Activated naive CD8-positive, alpha-beta T cell treated with anti-CD3 and anti-CD28 coated beads, Interleukin-2, amount 50 U/mL, for 24 hours (primary cell): ENCODE measurements around the gene SYNC.

Experiments
- ATAC-seq: fragments of 150-1000 bp; cut with Tn5 transposase; one replicate; pipeline ENCODE4 v1.10.0; 2021
- DNase-seq: peaks from one replicate; pipeline ENCODE4 v3.0.0; 2021
- H3K27ac Mint-ChIP-seq: one replicate; pipeline ENCODE4 v1.8.0; 2021; ENCODE audit warnings: mild to moderate bottlenecking, mixed read lengths
- H3K27me3 Mint-ChIP-seq: one replicate; pipeline ENCODE4 v1.8.0; 2021; ENCODE audit warnings: mixed read lengths
- H3K36me3 Mint-ChIP-seq: one replicate; pipeline ENCODE4 v1.8.0; 2021; ENCODE audit warnings: low read depth, mixed read lengths
- H3K4me1 Mint-ChIP-seq: one replicate; pipeline ENCODE4 v1.8.0; 2021; ENCODE audit warnings: mixed read lengths
- H3K4me3 Mint-ChIP-seq: one replicate; pipeline ENCODE4 v1.8.0; 2021; ENCODE audit warnings: mild to moderate bottlenecking, moderate library complexity, mixed read lengths
- H3K9me3 Mint-ChIP-seq: one replicate; pipeline ENCODE4 v1.8.0; 2021; ENCODE audit warnings: mixed read lengths

SYNC gene

DNA sequence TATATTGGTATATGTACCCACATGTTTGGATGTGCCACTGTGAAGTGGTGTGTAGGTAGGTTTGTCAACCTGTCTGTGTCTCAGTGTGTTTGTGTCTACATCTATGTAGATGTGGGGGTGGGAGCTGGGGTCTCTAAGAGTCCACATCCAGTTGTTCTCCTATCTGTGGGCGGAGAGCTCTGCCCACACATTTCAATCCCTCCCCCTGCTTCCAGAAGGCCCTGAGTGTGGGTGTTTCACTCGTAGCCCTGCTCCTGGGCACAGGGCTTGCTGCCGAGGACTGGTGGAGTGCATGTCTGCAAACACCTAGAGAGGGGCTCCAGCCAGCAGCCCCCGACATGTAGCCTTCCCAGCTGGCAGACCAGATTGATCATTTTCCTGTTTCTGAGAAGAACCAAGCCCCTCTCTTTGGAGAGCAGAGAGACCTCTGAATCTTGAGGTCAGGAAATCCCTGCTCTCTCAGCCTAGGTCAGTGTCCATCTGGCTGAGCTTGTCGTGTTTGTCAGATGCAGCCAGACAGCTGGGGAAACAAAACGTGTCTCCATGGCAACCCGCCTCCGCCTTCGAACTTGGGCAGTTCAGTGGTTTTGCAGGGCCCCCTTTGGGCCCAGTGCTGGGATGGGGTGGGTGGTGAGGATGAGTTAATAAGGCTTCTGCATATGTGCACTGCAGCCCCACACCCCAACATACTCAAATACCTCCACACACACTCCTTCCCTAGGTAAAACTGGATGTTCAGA is 31.2 kb upstream of the SYNC start:
- Mint-ChIP-seq H3K9me3 (no peaks in the 10 kb centered on the region), H3K27me3 (peaks cover 1% of the 10 kb centered on the region), H3K27ac (no peak overlapping the region), H3K36me3 (no peaks in the 10 kb centered on the region), H3K4me3 (no peak overlapping the region), H3K4me1 (peaks cover 4% of the 10 kb centered on the region)
- DNase-seq (no peak), ATAC-seq (no peak)

- H3K27me3 Mint-ChIP-seq, result peaks cover 1% of the 10 kb centered on the region
- ATAC-seq, result no peak
- no peak overlapping the region for H3K27ac Mint-ChIP-seq
- H3K36me3 Mint-ChIP-seq, result no peaks in the 10 kb centered on the region
- no peak overlapping the region for H3K4me3 Mint-ChIP-seq
- H3K9me3 Mint-ChIP-seq, result no peaks in the 10 kb centered on the region
- no peak for DNase-seq
- H3K4me1 Mint-ChIP-seq, result peaks cover 14% of the 10 kb centered on the region
Measured at GRCh38 chr1:32729254-32730046, 26.9 kb upstream of the SYNC start.

GRCh38 chr1:32728413-32729077 is 26.0 kb upstream of the SYNC start:
- no peaks in the 10 kb centered on the region for H3K9me3 Mint-ChIP-seq
- H3K27ac Mint-ChIP-seq, result no peak overlapping the region
- peaks cover 1% of the 10 kb centered on the region for H3K27me3 Mint-ChIP-seq
- no peak for ATAC-seq
- H3K4me3 Mint-ChIP-seq, result no peak overlapping the region
- DNase-seq, result no peak
- no peaks in the 10 kb centered on the region for H3K36me3 Mint-ChIP-seq
- H3K4me1 Mint-ChIP-seq, result peaks cover 12% of the 10 kb centered on the region

GRCh38 chr1:32727876-32728275 is 25.3 kb upstream of the SYNC start:
- DNase-seq (no peak), ATAC-seq (no peak)
- Mint-ChIP-seq H3K4me1 (peaks cover 12% of the 10 kb centered on the region), H3K36me3 (no peaks in the 10 kb centered on the region), H3K27ac (no peak overlapping the region), H3K9me3 (no peaks in the 10 kb centered on the region), H3K27me3 (peaks cover 1% of the 10 kb centered on the region), H3K4me3 (no peak overlapping the region)

DNA sequence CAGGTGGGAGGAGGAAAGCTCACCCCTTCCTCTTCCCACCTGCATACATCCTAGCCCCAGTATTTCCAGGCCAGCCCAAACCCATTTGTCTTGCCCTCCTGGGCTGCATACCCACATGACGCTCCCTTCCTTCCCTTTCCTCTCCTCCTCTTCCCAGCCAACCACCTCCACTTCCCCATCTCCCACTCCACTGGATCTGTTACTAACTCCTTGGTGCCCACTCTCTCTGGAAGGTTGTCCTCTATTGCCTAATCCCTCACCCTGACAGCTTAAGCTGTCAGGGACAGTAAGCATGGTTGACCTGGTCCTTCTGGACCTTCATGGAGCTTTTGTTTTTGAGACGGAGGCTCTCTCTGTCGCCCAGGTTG is 23.0 kb upstream of the SYNC start:
- peaks cover 5% of the 10 kb centered on the region for H3K27me3 Mint-ChIP-seq
- ATAC-seq, result no peak

DNA sequence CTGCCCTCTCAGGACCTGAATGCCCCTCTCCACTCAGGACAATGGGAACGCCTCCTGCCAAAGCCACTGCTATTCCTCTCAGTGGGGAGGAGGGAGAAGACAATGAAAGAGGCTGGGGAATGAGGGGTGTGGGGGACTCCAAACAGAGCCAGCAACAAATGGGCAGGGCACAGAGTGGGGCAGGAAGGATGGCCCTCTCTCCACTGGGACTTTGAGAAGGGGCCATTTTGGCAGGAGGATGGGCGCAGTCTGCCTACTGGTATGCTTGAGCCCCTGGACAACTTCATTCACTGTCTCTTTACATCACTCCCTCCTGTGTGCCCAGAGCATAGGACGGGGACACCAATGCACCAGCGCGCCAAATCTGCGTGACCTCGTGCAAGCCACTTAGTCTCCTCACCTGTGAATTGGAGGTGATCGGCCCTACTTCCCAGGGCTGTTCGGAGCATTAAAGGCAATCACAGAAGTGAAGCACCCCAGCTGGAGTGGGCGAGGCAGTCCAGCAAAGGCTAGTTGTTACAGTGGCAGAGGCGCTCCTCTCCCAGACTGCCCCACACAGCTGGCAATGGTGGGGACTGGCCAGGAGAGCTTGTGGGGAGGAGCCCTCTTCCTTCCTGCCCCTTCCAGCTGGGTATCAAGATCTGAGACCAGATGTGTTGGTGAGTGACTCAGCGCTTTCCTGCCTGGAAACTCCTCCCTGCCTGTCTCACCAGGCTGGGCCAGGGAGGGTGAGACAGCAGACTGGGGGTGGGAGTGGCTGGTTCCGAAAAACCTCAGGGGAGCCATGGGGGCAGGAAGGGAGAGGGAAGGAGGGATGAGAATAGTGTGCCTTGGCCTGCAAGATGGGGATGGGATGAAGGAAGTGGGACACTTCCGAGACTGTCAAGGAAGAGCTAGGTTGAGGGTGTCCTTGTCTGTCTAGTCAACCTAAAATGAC is 22.4 kb upstream of the SYNC start:
- peak; percentile 64 for ATAC-seq
- Mint-ChIP-seq H3K4me3 (no peak overlapping the region), H3K27ac (no peak overlapping the region), H3K27me3 (peaks cover 5% of the 10 kb centered on the region), H3K9me3 (no peaks in the 10 kb centered on the region), H3K36me3 (no peaks in the 10 kb centered on the region), H3K4me1 (peaks cover 10% of the 10 kb centered on the region)
- DNase-seq, result no peak

More for the DNA sequence above, 23.0 kb upstream of the SYNC start:
- no peaks in the 10 kb centered on the region for H3K36me3 Mint-ChIP-seq
- H3K4me3 Mint-ChIP-seq, result no peak overlapping the region
- no peak for DNase-seq
- H3K27ac Mint-ChIP-seq, result peak overlapping the region; percentile 3
- peaks cover 10% of the 10 kb centered on the region for H3K4me1 Mint-ChIP-seq
- H3K9me3 Mint-ChIP-seq, result no peaks in the 10 kb centered on the region

DNA sequence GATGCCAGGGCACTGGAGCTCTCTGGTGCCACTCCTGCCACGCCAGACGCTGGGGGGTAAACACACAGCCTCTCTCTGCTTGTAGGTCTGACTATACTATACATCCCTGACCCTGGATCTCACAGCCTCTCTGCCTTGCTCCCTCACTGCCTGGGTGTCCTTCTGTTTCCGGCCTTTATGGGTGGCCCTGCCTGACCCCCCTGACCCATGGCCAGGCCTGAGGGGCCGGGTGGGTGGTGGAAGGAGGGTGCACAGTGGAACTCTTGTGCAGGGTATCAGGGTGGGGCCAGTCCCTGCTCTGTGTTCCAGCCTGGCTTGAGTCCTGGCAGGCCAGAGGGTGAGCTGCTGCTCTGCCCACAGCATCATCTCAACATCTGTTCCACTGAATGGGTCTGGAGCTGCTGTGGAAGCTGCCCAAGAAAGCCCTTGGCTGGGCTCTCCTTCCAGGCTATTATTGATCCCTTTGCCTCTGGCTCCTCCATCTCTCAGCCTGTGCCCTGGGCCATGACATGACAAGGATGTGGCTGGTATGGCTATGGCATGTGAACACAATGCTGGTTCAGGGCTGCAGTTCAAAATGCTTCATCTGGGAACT is 17.2 kb upstream of the SYNC start:
- ATAC-seq (no peak), DNase-seq (no peak)
- H3K4me1 Mint-ChIP-seq, result peaks cover 3% of the 10 kb centered on the region
- H3K4me3 Mint-ChIP-seq, result no peak overlapping the region
- H3K27me3 Mint-ChIP-seq, result peaks cover 5% of the 10 kb centered on the region
- no peaks in the 10 kb centered on the region for H3K9me3 Mint-ChIP-seq
- H3K36me3 Mint-ChIP-seq, result no peaks in the 10 kb centered on the region
- no peak overlapping the region for H3K27ac Mint-ChIP-seq

GRCh38 chr1:32718527-32718926 is 16.0 kb upstream of the SYNC start:
- ATAC-seq, result no peak
- Mint-ChIP-seq H3K36me3 (no peaks in the 10 kb centered on the region), H3K4me1 (peaks cover 3% of the 10 kb centered on the region), H3K27me3 (peaks cover 5% of the 10 kb centered on the region), H3K4me3 (no peak overlapping the region), H3K9me3 (no peaks in the 10 kb centered on the region), H3K27ac (no peak overlapping the region)
- no peak for DNase-seq

DNA sequence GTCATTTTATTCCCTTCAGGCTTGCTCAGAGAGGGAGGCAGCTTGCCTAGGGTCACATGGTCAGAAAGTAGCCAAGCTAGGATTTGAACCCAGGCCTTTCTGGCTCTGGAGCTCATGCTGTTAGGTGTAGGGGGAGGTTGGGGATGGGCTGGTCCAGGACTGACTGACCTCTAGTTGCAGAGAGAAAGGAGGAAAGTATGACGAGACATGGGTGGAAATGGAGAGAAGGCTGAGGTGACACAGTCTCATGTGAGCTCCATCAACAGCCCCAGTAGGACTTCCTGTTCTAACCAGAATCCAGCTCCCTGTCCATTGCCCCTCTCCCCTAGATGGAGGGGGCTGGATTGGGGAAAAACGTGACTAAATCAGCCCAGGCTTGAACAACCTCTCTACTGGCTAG is 15.5 kb upstream of the SYNC start:
- Mint-ChIP-seq H3K36me3 (no peaks in the 10 kb centered on the region), H3K4me1 (peaks cover 3% of the 10 kb centered on the region), H3K9me3 (no peaks in the 10 kb centered on the region), H3K4me3 (no peak overlapping the region), H3K27me3 (peaks cover 5% of the 10 kb centered on the region), H3K27ac (no peak overlapping the region)
- DNase-seq, result no peak
- ATAC-seq, result no peak

GRCh38 chr1:32717503-32717902 is 14.9 kb upstream of the SYNC start:
- ATAC-seq (no peak), DNase-seq (no peak)
- Mint-ChIP-seq H3K27me3 (peaks cover 5% of the 10 kb centered on the region), H3K9me3 (no peaks in the 10 kb centered on the region), H3K4me3 (no peak overlapping the region), H3K4me1 (peaks cover 3% of the 10 kb centered on the region), H3K27ac (no peak overlapping the region), H3K36me3 (no peaks in the 10 kb centered on the region)

GRCh38 chr1:32716312-32717148 is 14.0 kb upstream of the SYNC start:
- no peaks in the 10 kb centered on the region for H3K9me3 Mint-ChIP-seq
- no peak overlapping the region for H3K4me3 Mint-ChIP-seq
- no peak overlapping the region for H3K27ac Mint-ChIP-seq
- peak; percentile 56 for DNase-seq
- peaks cover 5% of the 10 kb centered on the region for H3K27me3 Mint-ChIP-seq
- peaks cover 8% of the 10 kb centered on the region for H3K4me1 Mint-ChIP-seq
- no peaks in the 10 kb centered on the region for H3K36me3 Mint-ChIP-seq
- peak; percentile 40 for ATAC-seq

- no peak overlapping the region for H3K4me3 Mint-ChIP-seq
Measured at GRCh38 chr1:32715901-32716311, 13.3 kb upstream of the SYNC start.

GRCh38 chr1:32714277-32714676 is 11.7 kb upstream of the SYNC start:
- no peak for DNase-seq
- no peak for ATAC-seq
- Mint-ChIP-seq H3K27me3 (no peaks in the 10 kb centered on the region), H3K9me3 (no peaks in the 10 kb centered on the region), H3K36me3 (no peaks in the 10 kb centered on the region), H3K4me3 (no peak overlapping the region), H3K27ac (no peak overlapping the region), H3K4me1 (peaks cover 8% of the 10 kb centered on the region)

More at GRCh38 chr1:32715901-32716311, 13.3 kb upstream of the SYNC start:
- Mint-ChIP-seq H3K4me1 (peaks cover 8% of the 10 kb centered on the region), H3K27ac (no peak overlapping the region), H3K27me3 (no peaks in the 10 kb centered on the region), H3K9me3 (no peaks in the 10 kb centered on the region), H3K36me3 (no peaks in the 10 kb centered on the region)
- no peak for ATAC-seq
- DNase-seq, result no peak
